Retinal pigment epithelial cell (primary cell): Measurements from ENCODE around the gene MAT2B.
A peak's percentile ranks its signal among the peaks of the same experiment; 100 is the strongest.

ENCODE experiments used
- DNase-seq: peaks from one replicate; pipeline ENCODE4 v3.0.0-alpha.2; 2010; ENCODE audit warnings: low read depth
- H3K4me3 ChIP-seq: 2 replicates; pipeline ENCODE4 v1.5.1; 2011; ENCODE audit warnings: mild to moderate bottlenecking, low read length, control low read depth, moderate library complexity
- CTCF ChIP-seq: conservative IDR thresholded peaks from 2 replicates; pipeline ENCODE4 v1.5.1; 2011; ENCODE audit warnings: low read depth, low read length, control low read depth, inconsistent platforms

MAT2B gene

GRCh38 chr5:163489055-163489744 is 16.2 kb upstream of the MAT2B start:
- DNase-seq: no peak
- no peak overlapping the region for H3K4me3 ChIP-seq

DNA sequence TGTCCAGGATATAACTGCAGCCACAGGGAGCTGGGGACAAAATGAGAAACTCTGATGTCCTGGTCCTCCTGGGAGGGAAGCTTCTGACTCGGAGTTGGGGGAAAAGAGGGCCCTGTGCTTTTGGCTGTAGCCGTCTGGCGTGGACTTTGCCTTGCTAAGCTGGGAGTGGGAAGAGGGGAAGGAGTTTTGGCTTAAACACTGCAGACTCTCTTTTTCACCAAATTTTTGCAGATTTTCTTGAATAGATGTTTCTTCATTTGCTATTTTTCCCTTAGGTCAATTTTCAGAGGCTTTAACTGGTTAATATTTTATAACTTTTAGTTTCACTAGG is 15.7 kb upstream of the MAT2B start:
- no peak overlapping the region for H3K4me3 ChIP-seq
- DNase-seq: no peak
- TF ChIP-seq CTCF: no peak

More at GRCh38 chr5:163489055-163489744, 16.2 kb upstream of the MAT2B start:
- peak; percentile 9 for TF ChIP-seq CTCF

DNA sequence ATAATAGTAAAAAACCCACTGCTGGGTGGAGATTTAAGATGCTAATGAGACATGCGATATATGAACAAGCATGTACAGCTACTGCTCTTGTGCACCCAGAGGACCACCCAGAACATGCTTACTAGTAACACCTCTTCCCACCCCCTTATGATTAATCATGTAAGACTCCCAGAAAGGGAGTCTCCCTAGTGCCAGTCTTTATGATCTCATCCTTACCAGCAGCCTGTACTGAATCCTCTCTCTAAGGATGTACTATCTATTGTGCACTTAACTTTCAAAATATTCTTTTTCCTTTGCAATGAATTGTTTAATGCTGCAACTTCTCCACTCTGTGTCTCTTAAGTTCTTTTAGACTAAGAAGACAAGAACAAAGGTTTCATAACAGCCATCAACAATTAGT is 9.1 kb upstream of the MAT2B start:
- TF ChIP-seq CTCF: no peak
- no peak overlapping the region for H3K4me3 ChIP-seq
- no peak for DNase-seq

DNA sequence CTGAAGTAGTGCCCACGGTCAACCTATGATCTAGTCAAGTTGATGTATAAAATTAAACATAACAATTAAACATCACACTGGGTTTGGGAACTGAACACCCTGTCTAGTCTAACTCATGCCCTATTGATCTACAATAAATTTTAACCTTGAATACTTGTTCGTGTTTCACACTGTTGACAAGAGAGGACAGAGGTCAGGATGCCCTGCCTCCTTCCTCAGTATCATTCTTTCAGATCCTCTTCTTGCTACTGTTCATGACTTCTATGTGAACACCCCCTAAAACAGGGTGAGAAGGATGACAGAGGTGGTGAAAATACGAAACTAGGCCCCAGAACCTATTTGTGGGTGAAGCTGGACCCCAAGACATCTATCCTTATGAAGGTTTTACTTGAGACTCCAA is 8.1 kb upstream of the MAT2B start:
- H3K4me3 ChIP-seq: no peak overlapping the region
- no peak for DNase-seq
- TF ChIP-seq CTCF: no peak

GRCh38 chr5:163498886-163499285 is 6.5 kb upstream of the MAT2B start:
- no peak for TF ChIP-seq CTCF
- no peak overlapping the region for H3K4me3 ChIP-seq
- DNase-seq: no peak

DNA sequence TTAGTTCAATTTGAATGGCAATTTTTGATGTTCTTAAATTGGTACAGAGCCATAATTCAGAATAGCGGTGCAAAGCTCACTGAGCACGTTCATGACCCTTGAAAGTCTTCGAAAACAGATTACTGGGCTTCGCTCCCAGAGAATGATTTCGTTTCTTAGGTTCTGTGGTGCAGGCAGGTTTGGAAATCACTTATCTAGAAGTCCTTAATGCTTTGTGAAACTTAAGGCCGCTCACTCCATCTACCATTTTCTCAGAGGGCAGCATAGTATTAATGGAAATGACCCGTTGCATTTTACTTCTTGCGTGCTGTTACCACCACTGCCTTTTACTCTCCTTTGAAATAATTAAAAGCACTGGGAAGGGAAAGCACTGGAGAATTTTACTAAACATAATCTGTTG is 2.9 kb upstream of the MAT2B start:
- TF ChIP-seq CTCF: no peak
- H3K4me3 ChIP-seq: peak overlapping the region; percentile 93
- no peak for DNase-seq
